ENCODE measurements around the gene LFNG. TPM values are rescaled to one million over a fixed set of nuclear protein-coding genes. Genes with fewer than 3 reads are reported as not detected.

Gene LFNG
- total RNA-seq, 4 donors from 2014 or later = 17.9 to 162 (median 80.6) TPM

- TF ChIP-seq CTCF (IDR thresholded peaks at IDR 0.05) (no peak), POLR2A (IDR thresholded peaks at IDR 0.05) (no peak), POLR2AphosphoS5 (IDR thresholded peaks at IDR 0.05) (peak in 1 of 3 donors; percentile 35), EP300 (IDR thresholded peaks at IDR 0.05; ENCODE audit: low read depth) (no peak)
- intact Hi-C loops (cut with DNase I; ENCODE audit: low total_unique reads) (no loop called here), in situ Hi-C loops (cut with MboI; ENCODE audit: low pct_ligation_motif_present in 1 of 4, low pct_unique_long_range_greater_than_20kb in 1 of 4, low sequenced_read_pairs in 3 of 4) (no loop called here)
- Histone ChIP-seq H3K4me3 (peak overlapping the region in 2 of 4 donors; percentile 15 to 18), H3K27ac (peak overlapping the region; percentile 89 to 94 (median 92)), H3K9me3 (no peaks in the 10 kb centered on the region), H3K27me3 (peaks cover 8% of the 10 kb centered on the region), H3K4me1 (peaks cover 64 to 95% (median 86%) of the 10 kb centered on the region in 4 donors), H3K36me3 (no peaks in the 10 kb centered on the region)
- whole genome bisulfite sequencing, 2 donors (ENCODE audit: low coverage in 1 of 2) = 58% methylated on average over 42 of the region's 53 CpGs; no CpG with 5 or more reads in 1 of the 2 donors
- DNase-seq = peak; percentile 41
Measured at GRCh38 chr7:2524808-2525657, 5.5 kb downstream of the LFNG start.

DNA sequence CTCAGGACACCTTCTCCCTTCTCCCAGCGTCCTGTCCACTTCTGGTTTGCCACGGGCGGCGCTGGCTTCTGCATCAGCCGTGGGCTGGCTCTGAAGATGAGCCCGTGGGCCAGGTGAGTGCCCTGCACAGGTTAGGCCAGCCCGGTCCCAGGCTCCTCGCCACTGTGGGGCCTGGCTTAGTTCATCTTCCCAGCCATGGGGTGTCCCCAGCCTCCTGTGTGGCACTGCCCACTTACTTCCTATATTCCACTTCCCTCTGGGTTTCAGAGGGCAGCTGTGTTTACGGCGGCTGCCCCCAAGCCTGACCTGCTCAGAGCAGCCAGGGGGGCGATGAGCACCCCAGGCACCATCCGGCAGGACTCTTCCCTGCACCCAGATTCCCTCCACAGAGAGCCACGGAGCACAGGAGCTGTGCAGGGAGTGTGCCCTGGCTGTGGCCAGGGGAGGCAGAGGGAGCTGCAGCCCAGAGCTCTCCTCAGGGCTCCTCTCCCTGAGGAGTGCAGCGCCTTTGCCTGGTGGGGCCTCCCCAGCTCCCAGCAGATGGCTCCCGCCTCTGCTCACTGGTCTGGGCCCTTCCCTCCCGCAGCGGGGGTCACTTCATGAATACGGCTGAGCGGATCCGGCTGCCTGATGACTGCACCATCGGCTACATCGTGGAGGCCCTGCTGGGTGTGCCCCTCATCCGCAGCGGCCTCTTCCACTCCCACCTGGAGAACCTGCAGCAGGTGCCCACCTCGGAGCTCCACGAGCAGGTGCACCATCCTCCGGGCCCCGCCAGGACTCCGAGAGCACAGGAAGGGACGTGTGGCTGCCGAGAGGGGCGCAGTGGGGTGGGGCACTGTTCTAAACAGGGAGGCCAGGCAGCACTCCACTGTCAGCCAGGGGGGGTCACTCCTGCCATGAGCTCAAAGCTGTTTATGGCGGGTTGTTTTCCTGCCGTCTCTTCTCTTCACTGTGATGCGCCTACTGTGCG is 6.4 kb downstream of the LFNG start:
- peak overlapping the region; percentile 89 to 94 (median 92) for H3K27ac ChIP-seq
- WGBS, 2 donors (ENCODE audit: low coverage in 1 of 2) = 60% methylated on average over 35 of the region's 36 CpGs; no CpG with 5 or more reads in 1 of the 2 donors
- no peaks in the 10 kb centered on the region for H3K9me3 ChIP-seq
- DNase-seq = no peak
- no peak overlapping the region for H3K4me3 ChIP-seq
- in situ Hi-C loops (cut with MboI; ENCODE audit: low pct_ligation_motif_present in 1 of 4, low pct_unique_long_range_greater_than_20kb in 1 of 4, low sequenced_read_pairs in 3 of 4) = no loop called here
- no peaks in the 10 kb centered on the region for H3K36me3 ChIP-seq
- peaks cover 66 to 98% (median 89%) of the 10 kb centered on the region in 4 donors for H3K4me1 ChIP-seq
- TF ChIP-seq EP300 (IDR thresholded peaks at IDR 0.05; ENCODE audit: low read depth) (no peak), POLR2A (IDR thresholded peaks at IDR 0.05) (no peak), CTCF (IDR thresholded peaks at IDR 0.05) (peak in 1 of 5 experiments; percentile 25), POLR2AphosphoS5 (IDR thresholded peaks at IDR 0.05) (peak in 1 of 3 donors; percentile 1)
- H3K27me3 ChIP-seq = peaks cover 8% of the 10 kb centered on the region
- intact Hi-C loops (cut with DNase I; ENCODE audit: low total_unique reads) = no loop called here

DNA sequence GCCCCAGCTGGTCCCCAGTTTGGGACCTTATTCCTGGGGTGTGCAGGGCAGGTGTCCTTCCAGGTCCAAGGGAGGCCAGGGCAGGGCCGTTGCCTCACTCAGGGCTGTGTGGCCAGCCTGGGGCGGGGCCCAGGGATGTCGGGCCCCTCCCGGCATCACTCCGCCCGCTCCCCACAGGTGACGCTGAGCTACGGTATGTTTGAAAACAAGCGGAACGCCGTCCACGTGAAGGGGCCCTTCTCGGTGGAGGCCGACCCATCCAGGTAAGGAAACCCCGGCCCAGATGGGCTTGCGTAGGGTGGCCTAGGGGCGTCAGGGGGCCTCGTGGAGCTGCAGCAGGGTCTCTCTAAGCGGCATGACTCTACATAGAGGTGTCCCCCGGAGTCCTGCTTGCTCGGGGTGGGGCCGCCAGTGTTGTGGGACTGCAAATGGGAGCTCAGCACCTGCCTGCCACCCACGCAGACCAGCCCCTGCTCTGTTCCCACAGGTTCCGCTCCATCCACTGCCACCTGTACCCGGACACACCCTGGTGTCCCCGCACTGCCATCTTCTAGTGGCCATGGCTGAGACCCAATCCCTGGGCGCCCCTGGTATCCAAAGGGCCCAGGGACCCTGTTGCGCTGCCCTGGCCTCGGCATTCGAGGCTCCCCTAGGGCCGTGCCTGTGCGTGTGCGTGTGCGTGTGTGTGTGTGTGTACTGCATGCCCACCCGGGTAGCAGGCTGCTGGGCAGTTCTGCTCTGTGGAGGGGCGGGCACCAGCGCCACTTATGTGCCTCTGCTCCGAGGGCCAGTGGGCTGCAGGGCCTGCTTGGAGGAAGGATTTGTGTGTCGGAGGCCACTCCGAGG is 7.3 kb downstream of the LFNG start:
- no peak for TF ChIP-seq EP300 (IDR thresholded peaks at IDR 0.05; ENCODE audit: low read depth)
- peak in 1 of 3 donors; percentile 13 for TF ChIP-seq POLR2AphosphoS5 (IDR thresholded peaks at IDR 0.05)
- TF ChIP-seq POLR2A (IDR thresholded peaks at IDR 0.05) = no peak
- in situ Hi-C loops (cut with MboI; ENCODE audit: low pct_ligation_motif_present in 1 of 4, low pct_unique_long_range_greater_than_20kb in 1 of 4, low sequenced_read_pairs in 3 of 4) (no loop called here), intact Hi-C loops (cut with DNase I; ENCODE audit: low total_unique reads) (no loop called here)
- peaks cover 2% of the 10 kb centered on the region for H3K27me3 ChIP-seq
- H3K9me3 ChIP-seq = no peaks in the 10 kb centered on the region
- H3K36me3 ChIP-seq = no peaks in the 10 kb centered on the region
- no peak overlapping the region for H3K4me3 ChIP-seq
- peak overlapping the region; percentile 89 to 94 (median 92) for H3K27ac ChIP-seq
- WGBS, 2 donors (ENCODE audit: low coverage in 1 of 2) = 80% methylated on average over 33 of the region's 40 CpGs; no CpG with 5 or more reads in 1 of the 2 donors
- peaks cover 62 to 100% (median 91%) of the 10 kb centered on the region in 4 donors for H3K4me1 ChIP-seq
- peak; percentile 56 for DNase-seq
